ENCODE results near the gene SCARF2.
"Not testable (repeated sequence)": the region's sequence is repeated elsewhere in the genome, so short reads cannot be mapped to it uniquely, and the experiment has no call there.

SCARF2 gene

GRCh38 chr22:20464912-20465758, 27.5 kb upstream of the SCARF2 start:
- in situ Hi-C loops (cut with MboI; ENCODE audit: low pct_unique_long_range_greater_than_20kb, low sequenced_read_pairs), result no loop called here
- no peak for DNase-seq

- in situ Hi-C loops (cut with MboI; ENCODE audit: low pct_unique_long_range_greater_than_20kb, low sequenced_read_pairs), result no loop called here
- no peak for DNase-seq
These were observed 26.5 kb upstream of the SCARF2 start for GRCh38 chr22:20464096-20464614.

- peak; percentile 68 for DNase-seq
- in situ Hi-C loops (cut with MboI; ENCODE audit: low pct_unique_long_range_greater_than_20kb, low sequenced_read_pairs), result no loop called here
These were observed 25.9 kb upstream of the SCARF2 start for GRCh38 chr22:20463324-20464095.

GRCh38 chr22:20459862-20460261, 22.2 kb upstream of the SCARF2 start:
- in situ Hi-C loops (cut with MboI; ENCODE audit: low pct_unique_long_range_greater_than_20kb, low sequenced_read_pairs), result no loop called here
- DNase-seq, result no peak

GRCh38 chr22:20459152-20459542, 21.5 kb upstream of the SCARF2 start:
- no peak for DNase-seq
- in situ Hi-C loops (cut with MboI; ENCODE audit: low pct_unique_long_range_greater_than_20kb, low sequenced_read_pairs), result no loop called here

GRCh38 chr22:20458530-20459151, 21.0 kb upstream of the SCARF2 start:
- in situ Hi-C loops (cut with MboI; ENCODE audit: low pct_unique_long_range_greater_than_20kb, low sequenced_read_pairs), result no loop called here

GRCh38 chr22:20457506-20458240, 20.0 kb upstream of the SCARF2 start:
- in situ Hi-C loops (cut with MboI; ENCODE audit: low pct_unique_long_range_greater_than_20kb, low sequenced_read_pairs), result no loop called here
- no peak for DNase-seq

More at GRCh38 chr22:20458530-20459151, 21.0 kb upstream of the SCARF2 start:
- DNase-seq, result no peak

GRCh38 chr22:20456722-20457076, 19.1 kb upstream of the SCARF2 start:
- in situ Hi-C loops (cut with MboI; ENCODE audit: low pct_unique_long_range_greater_than_20kb, low sequenced_read_pairs), result no loop called here

GRCh38 chr22:20456064-20456721, 18.6 kb upstream of the SCARF2 start:
- in situ Hi-C loops (cut with MboI; ENCODE audit: low pct_unique_long_range_greater_than_20kb, low sequenced_read_pairs), result no loop called here
- DNase-seq, result peak; percentile 80

More at GRCh38 chr22:20456722-20457076, 19.1 kb upstream of the SCARF2 start:
- DNase-seq, result no peak

GRCh38 chr22:20455709-20456063, 18.1 kb upstream of the SCARF2 start:
- in situ Hi-C loops (cut with MboI; ENCODE audit: low pct_unique_long_range_greater_than_20kb, low sequenced_read_pairs), result no loop called here

GRCh38 chr22:20453222-20453621, 15.6 kb upstream of the SCARF2 start:
- no peak for DNase-seq
- in situ Hi-C loops (cut with MboI; ENCODE audit: low pct_unique_long_range_greater_than_20kb, low sequenced_read_pairs), result no loop called here

More at GRCh38 chr22:20455709-20456063, 18.1 kb upstream of the SCARF2 start:
- DNase-seq, result no peak

- in situ Hi-C loops (cut with MboI; ENCODE audit: low pct_unique_long_range_greater_than_20kb, low sequenced_read_pairs), result no loop called here
- no peak for DNase-seq
These were observed 14.3 kb upstream of the SCARF2 start for GRCh38 chr22:20451920-20452319.

- in situ Hi-C loops (cut with MboI; ENCODE audit: low pct_unique_long_range_greater_than_20kb, low sequenced_read_pairs); DNase-seq: not testable (repeated sequence)
These were observed 13.6 kb upstream of the SCARF2 start for GRCh38 chr22:20451129-20451778.

- DNase-seq, result no peak
- in situ Hi-C loops (cut with MboI; ENCODE audit: low pct_unique_long_range_greater_than_20kb, low sequenced_read_pairs), result no loop called here
These were observed 12.9 kb upstream of the SCARF2 start for GRCh38 chr22:20450551-20450906.

GRCh38 chr22:20449819-20450550, 12.4 kb upstream of the SCARF2 start:
- in situ Hi-C loops (cut with MboI; ENCODE audit: low pct_unique_long_range_greater_than_20kb, low sequenced_read_pairs), result no loop called here
- no peak for DNase-seq

- DNase-seq, result no peak
- in situ Hi-C loops (cut with MboI; ENCODE audit: low pct_unique_long_range_greater_than_20kb, low sequenced_read_pairs), result no loop called here
These were observed 11.0 kb upstream of the SCARF2 start for GRCh38 chr22:20448630-20449029.

- no peak for DNase-seq
- in situ Hi-C loops (cut with MboI; ENCODE audit: low pct_unique_long_range_greater_than_20kb, low sequenced_read_pairs), result no loop called here
These were observed 8.9 kb upstream of the SCARF2 start for GRCh38 chr22:20446383-20446970.
